Measurements from ENCODE around the gene FCSK. TPM values are rescaled to one million over a fixed set of nuclear protein-coding genes. Genes with fewer than 3 reads are reported as not detected.

Gene FCSK
- total and polyA plus RNA-seq, 2 of the 13 experiments (the other 11 are each of a cell fraction or from before 2014, with no cell fraction given): 9.1 to 19.2 TPM

GRCh38 chr16:70454222-70455034 lies at the start of gene FCSK (continued):
- TF ChIP-seq ZBTB25 (CRISPR knock-in tag; IDR thresholded peaks at IDR 0.05) (peak; percentile 93; the same call in 1 of the 2 replicates), ZNF333 (CRISPR knock-in tag; IDR thresholded peaks at IDR 0.05; ENCODE audit: borderline replicate concordance) (peak; percentile 99; the same call in 1 of the 2 replicates), RBFOX2 (IDR thresholded peaks at IDR 0.05; ENCODE audit: low read depth, low read length) (peak; percentile 96), ZNF800 (CRISPR knock-in tag; IDR thresholded peaks at IDR 0.05) (peak; percentile 93), ZXDC (CRISPR knock-in tag; IDR thresholded peaks at IDR 0.05) (no peak), FOSL2 (CRISPR knock-in tag; IDR thresholded peaks at IDR 0.05) (peak; percentile 25; the same call in 1 of the 2 replicates), PPARG (CRISPR knock-in tag; conservative IDR thresholded peaks at IDR 0.05) (0 out of 2 replicates have a peak, but pooled peaks have one; percentile 45), SMYD3 (CRISPR knock-in tag; IDR thresholded peaks at IDR 0.05) (no peak), ZNF576 (CRISPR knock-in tag; IDR thresholded peaks at IDR 0.05) (peak; percentile 79; the same call in 1 of the 2 replicates), POGK (CRISPR knock-in tag; conservative IDR thresholded peaks at IDR 0.05) (peak; percentile 95), TRAFD1 (CRISPR knock-in tag; IDR thresholded peaks at IDR 0.05; ENCODE audit: borderline replicate concordance) (no peak), ZNF749 (CRISPR knock-in tag; IDR thresholded peaks at IDR 0.05; ENCODE audit: borderline replicate concordance) (0 out of 2 replicates have a peak, but pooled peaks have one; percentile 65), NR2C2 (CRISPR knock-in tag; IDR thresholded peaks at IDR 0.05; ENCODE audit: borderline replicate concordance) (peak; percentile 91), SP140L (CRISPR knock-in tag; IDR thresholded peaks at IDR 0.05; ENCODE audit: borderline replicate concordance) (peak; percentile 93; the same call in 1 of the 2 replicates), ZNF83 (CRISPR knock-in tag; IDR thresholded peaks at IDR 0.05; ENCODE audit: borderline replicate concordance) (peak; percentile 98; the same call in 1 of the 2 replicates), ATRX (CRISPR knock-in tag; IDR thresholded peaks at IDR 0.05; ENCODE audit: borderline replicate concordance) (no peak), MXI1 (IDR thresholded peaks at IDR 0.05; ENCODE audit: borderline replicate concordance, low read depth, low read length) (peak; percentile 63; the same call in 1 of the 3 replicates), MAFF (IDR thresholded peaks at IDR 0.05; ENCODE audit: low read depth, low read length) (no peak)

Data from HepG2 (cell line).